ENCODE measurements around the gene ZBTB7A.

The ZBTB7A gene

GRCh38 chr19:4094761-4095487, 28.2 kb upstream of the ZBTB7A start:
- in situ Hi-C loops (cut with MboI; ENCODE audit: low sequenced_read_pairs), result no loop called here

GRCh38 chr19:4094291-4094690, 27.6 kb upstream of the ZBTB7A start:
- in situ Hi-C loops (cut with MboI; ENCODE audit: low sequenced_read_pairs), result no loop called here

- in situ Hi-C loops (cut with MboI; ENCODE audit: low sequenced_read_pairs), result no loop called here
Observed at GRCh38 chr19:4093643-4094175, 27.0 kb upstream of the ZBTB7A start.

- in situ Hi-C loops (cut with MboI; ENCODE audit: low sequenced_read_pairs), result no loop called here
Observed at GRCh38 chr19:4090356-4091220, 23.9 kb upstream of the ZBTB7A start.

GRCh38 chr19:4089946-4090345, 23.2 kb upstream of the ZBTB7A start:
- in situ Hi-C loops (cut with MboI; ENCODE audit: low sequenced_read_pairs), result no loop called here

- in situ Hi-C loops (cut with MboI; ENCODE audit: low sequenced_read_pairs), result no loop called here
Observed at GRCh38 chr19:4089400-4089908, 22.8 kb upstream of the ZBTB7A start.

GRCh38 chr19:4088975-4089374, 22.3 kb upstream of the ZBTB7A start:
- in situ Hi-C loops (cut with MboI; ENCODE audit: low sequenced_read_pairs), result no loop called here

- in situ Hi-C loops (cut with MboI; ENCODE audit: low sequenced_read_pairs), result no loop called here
Observed at GRCh38 chr19:4087787-4088679, 21.3 kb upstream of the ZBTB7A start.

- in situ Hi-C loops (cut with MboI; ENCODE audit: low sequenced_read_pairs), result no loop called here
Observed at GRCh38 chr19:4086411-4086867, 19.7 kb upstream of the ZBTB7A start.

GRCh38 chr19:4084547-4084877, 17.8 kb upstream of the ZBTB7A start:
- in situ Hi-C loops (cut with MboI; ENCODE audit: low sequenced_read_pairs), result no loop called here

GRCh38 chr19:4083677-4084546, 17.2 kb upstream of the ZBTB7A start:
- in situ Hi-C loops (cut with MboI; ENCODE audit: low sequenced_read_pairs), result no loop called here

- in situ Hi-C loops (cut with MboI; ENCODE audit: low sequenced_read_pairs), result no loop called here
Observed at GRCh38 chr19:4082172-4082571, 15.5 kb upstream of the ZBTB7A start.

- in situ Hi-C loops (cut with MboI; ENCODE audit: low sequenced_read_pairs), result no loop called here
Observed at GRCh38 chr19:4081441-4082129, 14.9 kb upstream of the ZBTB7A start.

- in situ Hi-C loops (cut with MboI; ENCODE audit: low sequenced_read_pairs), result no loop called here
Observed at GRCh38 chr19:4080473-4080872, 13.8 kb upstream of the ZBTB7A start.

GRCh38 chr19:4077800-4078684, 11.3 kb upstream of the ZBTB7A start:
- in situ Hi-C loops (cut with MboI; ENCODE audit: low sequenced_read_pairs), result no loop called here

GRCh38 chr19:4077007-4077374, 10.3 kb upstream of the ZBTB7A start:
- in situ Hi-C loops (cut with MboI; ENCODE audit: low sequenced_read_pairs), result no loop called here

- in situ Hi-C loops (cut with MboI; ENCODE audit: low sequenced_read_pairs), result no loop called here
Observed at GRCh38 chr19:4075373-4075772, 8.7 kb upstream of the ZBTB7A start.

GRCh38 chr19:4071610-4072009, 4.9 kb upstream of the ZBTB7A start:
- in situ Hi-C loops (cut with MboI; ENCODE audit: low sequenced_read_pairs), result no loop called here
